Measurements from ENCODE around the gene PRKD1. TPM values are rescaled to one million over a fixed set of nuclear protein-coding genes. Genes with fewer than 3 reads are reported as not detected.

PRKD1 gene
- total RNA-seq, 1 donor from 2014 or later, result 11.8 TPM

DNA sequence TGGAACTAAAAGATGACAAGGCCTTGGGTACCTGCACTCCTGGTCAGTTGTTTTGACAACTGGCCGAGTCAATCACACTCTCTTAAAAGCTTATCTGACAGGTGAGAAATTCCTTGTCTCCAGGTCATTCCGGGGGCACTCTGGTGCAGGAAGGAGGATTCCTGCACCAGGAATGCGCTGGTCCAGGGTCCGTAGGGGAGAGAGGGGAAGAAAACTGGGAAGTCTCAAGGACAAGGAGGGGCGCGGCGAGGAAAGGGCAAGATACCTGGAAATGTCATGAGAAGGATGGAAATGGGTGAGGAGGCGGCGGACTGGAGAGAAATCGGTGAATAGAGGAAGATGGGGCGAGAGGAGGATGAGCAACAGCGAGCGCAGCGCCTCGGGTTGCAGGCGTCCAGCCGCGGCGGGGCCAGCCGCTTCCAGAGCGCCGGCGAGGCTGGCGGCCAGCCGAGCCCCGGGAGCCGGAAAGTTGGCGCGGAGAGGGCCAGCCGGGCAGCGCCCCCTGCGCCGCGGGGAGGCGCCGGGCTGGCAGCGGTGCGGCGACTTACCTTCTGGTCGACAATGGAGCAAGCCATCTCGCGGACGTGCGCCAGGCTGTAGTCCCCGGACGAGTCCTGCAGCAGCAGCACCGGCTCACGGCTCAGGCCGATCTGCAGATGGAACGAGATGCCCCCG is 809 bp downstream of the PRKD1 start:
- intact Hi-C loops (cut with DNase I), result no loop called here
- Histone ChIP-seq H3K27ac (peak overlapping the region; percentile 79), H3K4me1 (peaks cover 17% of the 10 kb centered on the region), H3K36me3 (no peaks in the 10 kb centered on the region), H3K27me3 (no peaks in the 10 kb centered on the region), H3K4me3 (peak overlapping the region; percentile 62 to 72), H3K9me3 (no peaks in the 10 kb centered on the region)
- TF ChIP-seq POLR2A (IDR thresholded peaks at IDR 0.05) (no peak), CTCF (IDR thresholded peaks at IDR 0.05) (no peak), POLR2AphosphoS5 (IDR thresholded peaks at IDR 0.05; ENCODE audit: insufficient read depth in 1 of 2, low read depth in 1 of 2) (no peak)
- no peak for DNase-seq (ENCODE audit: extremely low spot score in 2 of 2)

- no peak overlapping the region for H3K27ac ChIP-seq
- DNase-seq (ENCODE audit: extremely low spot score in 2 of 2), result no peak
- no peaks in the 10 kb centered on the region for H3K27me3 ChIP-seq
- H3K9me3 ChIP-seq, result no peaks in the 10 kb centered on the region
- H3K36me3 ChIP-seq, result no peaks in the 10 kb centered on the region
- TF ChIP-seq POLR2A (IDR thresholded peaks at IDR 0.05) (no peak), POLR2AphosphoS5 (IDR thresholded peaks at IDR 0.05; ENCODE audit: insufficient read depth in 1 of 2, low read depth in 1 of 2) (no peak), CTCF (IDR thresholded peaks at IDR 0.05) (no peak)
- peaks cover 17% of the 10 kb centered on the region for H3K4me1 ChIP-seq
- H3K4me3 ChIP-seq, result peak overlapping the region; percentile 62 to 72
- intact Hi-C loops (cut with DNase I), result no loop called here
Measured at GRCh38 chr14:29926228-29926627, 1.4 kb downstream of the PRKD1 start.

- H3K27ac ChIP-seq, result no peak overlapping the region
- no peak for TF ChIP-seq POLR2A (IDR thresholded peaks at IDR 0.05)
- no peak for TF ChIP-seq POLR2AphosphoS5 (IDR thresholded peaks at IDR 0.05; ENCODE audit: insufficient read depth in 1 of 2, low read depth in 1 of 2)
- no peak for TF ChIP-seq CTCF (IDR thresholded peaks at IDR 0.05)
- DNase-seq (ENCODE audit: extremely low spot score in 2 of 2), result no peak
- no peaks in the 10 kb centered on the region for H3K9me3 ChIP-seq
- H3K27me3 ChIP-seq, result no peaks in the 10 kb centered on the region
- H3K4me1 ChIP-seq, result peaks cover 17% of the 10 kb centered on the region
- peak overlapping the region in 1 of 2 donors; percentile 72 for H3K4me3 ChIP-seq
- intact Hi-C loops (cut with DNase I), result no loop called here
- no peaks in the 10 kb centered on the region for H3K36me3 ChIP-seq
Measured at GRCh38 chr14:29925736-29926135, 1.9 kb downstream of the PRKD1 start.

DNA sequence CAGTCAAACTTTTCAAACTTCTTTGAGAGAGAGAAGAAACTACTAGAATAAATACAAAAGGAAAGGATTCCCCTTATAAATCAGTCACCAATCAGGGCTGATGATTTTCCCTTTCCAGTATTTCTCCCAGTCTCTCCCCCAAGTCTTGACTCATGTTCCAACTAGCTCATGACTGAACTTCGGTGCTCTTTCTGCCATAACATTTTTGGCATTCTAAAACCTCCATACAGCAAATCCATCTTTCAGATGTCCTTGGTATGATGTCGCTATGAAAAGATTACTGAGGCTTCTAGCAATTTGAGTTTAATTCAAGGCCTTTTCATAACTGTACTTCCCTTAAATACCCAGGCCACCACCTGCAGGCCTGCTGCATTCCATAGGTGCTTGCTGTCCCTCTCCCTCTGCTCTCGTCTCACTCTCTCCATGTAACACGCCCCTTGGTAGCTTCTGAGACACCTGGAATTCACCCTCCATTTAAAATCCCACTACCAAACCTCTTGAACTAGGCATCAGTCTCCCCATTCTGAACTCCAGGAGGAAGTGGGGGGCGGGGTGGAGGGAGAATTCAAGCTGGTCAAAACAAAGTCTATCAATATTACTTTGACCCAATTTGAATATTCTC is 2.4 kb downstream of the PRKD1 start:
- H3K36me3 ChIP-seq, result no peaks in the 10 kb centered on the region
- no peak overlapping the region for H3K27ac ChIP-seq
- no peaks in the 10 kb centered on the region for H3K27me3 ChIP-seq
- intact Hi-C loops (cut with DNase I), result no loop called here
- no peak for DNase-seq (ENCODE audit: extremely low spot score in 2 of 2)
- H3K4me1 ChIP-seq, result peaks cover 17% of the 10 kb centered on the region
- H3K4me3 ChIP-seq, result no peak overlapping the region
- TF ChIP-seq POLR2A (IDR thresholded peaks at IDR 0.05) (no peak), POLR2AphosphoS5 (IDR thresholded peaks at IDR 0.05; ENCODE audit: insufficient read depth in 1 of 2, low read depth in 1 of 2) (no peak), CTCF (IDR thresholded peaks at IDR 0.05) (no peak)
- H3K9me3 ChIP-seq, result no peaks in the 10 kb centered on the region

GRCh38 chr14:29919845-29920244 is 7.8 kb downstream of the PRKD1 start:
- no peak for DNase-seq (ENCODE audit: extremely low spot score in 2 of 2)
- H3K4me3 ChIP-seq, result no peak overlapping the region
- H3K4me1 ChIP-seq, result no peaks in the 10 kb centered on the region
- H3K36me3 ChIP-seq, result no peaks in the 10 kb centered on the region
- no peaks in the 10 kb centered on the region for H3K27me3 ChIP-seq
- TF ChIP-seq POLR2AphosphoS5 (IDR thresholded peaks at IDR 0.05; ENCODE audit: insufficient read depth in 1 of 2, low read depth in 1 of 2) (no peak), CTCF (IDR thresholded peaks at IDR 0.05) (no peak), POLR2A (IDR thresholded peaks at IDR 0.05) (no peak)
- intact Hi-C loops (cut with DNase I), result no loop called here
- H3K27ac ChIP-seq, result no peak overlapping the region
- no peaks in the 10 kb centered on the region for H3K9me3 ChIP-seq
